ENCODE data around the gene GLP1R. TPM values are rescaled to one million over a fixed set of nuclear protein-coding genes. Genes with fewer than 3 reads are reported as not detected.

The GLP1R gene
- total and polyA plus RNA-seq, 2 of the 13 experiments (the other 11 are each of a cell fraction or from before 2014, with no cell fraction given), result not detected

- Histone ChIP-seq H3K27me3 (ENCODE audit: control insufficient read depth in 1 of 2, insufficient read depth in 2 of 2, low read length in 2 of 2) (peaks cover 0 to 18% of the 10 kb centered on the region in 2 experiments; a peak in 1 of 5 replicates), H3K4me3 (replicated peaks in 1 of 3; ENCODE audit: insufficient read depth in 1 of 3, low read depth in 2 of 3, low read length in 3 of 3) (no peak overlapping the region), H4K20me1 (ENCODE audit: insufficient read depth, low read length) (no peaks in the 10 kb centered on the region), H3K79me2 (ENCODE audit: insufficient read depth, low read length) (no peaks in the 10 kb centered on the region), H3K9ac (ENCODE audit: insufficient read depth, low read depth, low read length) (no peak overlapping the region), H3K4me2 (ENCODE audit: low read depth, low read length) (no peak overlapping the region), H3K27ac (ENCODE audit: extremely low read length, insufficient read depth, low read length) (no peak overlapping the region), H3K9me3 (ENCODE audit: low read length) (no peaks in the 10 kb centered on the region), H2AFZ (ENCODE audit: low read length) (no peak overlapping the region), H3K36me3 (replicated peaks in 1 of 2; ENCODE audit: control insufficient read depth in 1 of 2, insufficient read depth in 2 of 2, low read length in 2 of 2) (no peaks in the 10 kb centered on the region), H3K4me1 (ENCODE audit: insufficient read depth, low read length) (no peaks in the 10 kb centered on the region)
- WGBS (ENCODE audit: low lambda C conversion rate), result 14% methylated on average over 1 of the region's 2 CpGs
- CTCF ChIA-PET (ENCODE audit: low intra/inter-chr PET ratio, low total read pairs), result no interaction called here
- DNase-seq (ENCODE audit: low spot score) (no peak), FAIRE-seq (no peak), ATAC-seq (no peak; the same call in 2 of the 3 replicates)
- TF ChIP-seq TSC22D2 (CRISPR knock-in tag; IDR thresholded peaks at IDR 0.05; ENCODE audit: borderline replicate concordance) (no peak), SCMH1 (CRISPR knock-in tag; IDR thresholded peaks at IDR 0.05; ENCODE audit: borderline replicate concordance) (no peak), ISX (CRISPR knock-in tag; conservative IDR thresholded peaks at IDR 0.05) (no peak), HOXA7 (CRISPR knock-in tag; IDR thresholded peaks at IDR 0.05) (no peak), WIZ (CRISPR knock-in tag; IDR thresholded peaks at IDR 0.05) (no peak), FLYWCH1 (CRISPR knock-in tag; IDR thresholded peaks at IDR 0.05) (no peak), ZNF451 (CRISPR knock-in tag; IDR thresholded peaks at IDR 0.05) (no peak), PRMT3 (CRISPR knock-in tag; IDR thresholded peaks at IDR 0.05; ENCODE audit: borderline replicate concordance, low read depth) (no peak), ZNF747 (CRISPR knock-in tag; IDR thresholded peaks at IDR 0.05; ENCODE audit: borderline replicate concordance) (no peak), PTBP1 (IDR thresholded peaks at IDR 0.05; ENCODE audit: low read depth, low read length, poor library complexity, severe bottlenecking) (no peak), BCL6 (CRISPR knock-in tag; IDR thresholded peaks at IDR 0.05) (no peak), HMGXB3 (CRISPR knock-in tag; IDR thresholded peaks at IDR 0.05; ENCODE audit: borderline replicate concordance) (no peak), ZNF790 (CRISPR knock-in tag; IDR thresholded peaks at IDR 0.05; ENCODE audit: borderline replicate concordance) (no peak)
- intact Hi-C loops (cut with micrococcal nuclease; ENCODE audit: unreplicated experiment) (no loop called here), in situ Hi-C loops (cut with HindIII; ENCODE audit: extremely low pct_ligation_motif_present, low pct_unique_long_range_greater_than_20kb) (no loop called here)
- no TSS peak for BruUV-seq (replicated peaks)
- POLR2A ChIA-PET, result no interaction called here
These were observed 34.7 kb downstream of the GLP1R start for GRCh38 chr6:39083231-39083634.
